GM10266 (cell line): ENCODE measurements around the gene LTO1.

Source experiments
- DNase-seq: peaks from one replicate; pipeline ENCODE4 v3.0.0; 2012; ENCODE audit errors: extremely low spot score
- CTCF ChIP-seq: IDR thresholded peaks from 2 replicates; pipeline ENCODE4 v1.5.1; 2012; ENCODE audit warnings: mild to moderate bottlenecking, low read depth; ENCODE audit not compliant: control insufficient read depth, insufficient read depth; ENCODE audit errors: missing control alignments

Gene LTO1

GRCh38 chr11:69662021-69662698 lies 13.0 kb downstream of the LTO1 start:
- TF ChIP-seq CTCF, result no peak
- DNase-seq, result no peak

GRCh38 chr11:69661413-69661715 lies 13.8 kb downstream of the LTO1 start:
- TF ChIP-seq CTCF, result no peak
- no peak for DNase-seq

- TF ChIP-seq CTCF, result no peak
- no peak for DNase-seq
Measured at GRCh38 chr11:69660001-69660500, 15.1 kb downstream of the LTO1 start.

- DNase-seq, result no peak
- TF ChIP-seq CTCF, result no peak
Measured at GRCh38 chr11:69659591-69659990, 15.6 kb downstream of the LTO1 start.

GRCh38 chr11:69658626-69659450 lies 16.3 kb downstream of the LTO1 start:
- no peak for DNase-seq
- TF ChIP-seq CTCF, result no peak

GRCh38 chr11:69657911-69658625 lies 17.1 kb downstream of the LTO1 start:
- no peak for DNase-seq

More at GRCh38 chr11:69657911-69658625, 17.1 kb downstream of the LTO1 start:
- TF ChIP-seq CTCF, result no peak
